SK-N-SH (cell line): ENCODE results near the gene LNX2. TPM values are rescaled to one million over a fixed set of nuclear protein-coding genes. Genes with fewer than 3 reads are reported as not detected.

Experiments used
- CTCF ChIA-PET: fragments of 300-600, 350-600 bp; formaldehyde crosslinking; extraction: SDS; loops from one replicate; lab custom pipeline; 2021; lab: Yijun Ruan, JAX
- POLR2A ChIA-PET: fragments of 350-600 bp; sonication (Branson Sonifier 250); formaldehyde crosslinking; extraction: SDS; loops from one replicate; lab custom pipeline; 2020; ENCODE audit warnings: antibody characterized with exemption, inconsistent platforms; lab: Yijun Ruan, JAX
- DNase-seq: peaks from one replicate; pipeline ENCODE4 v3.0.0; 2012
- H2AFZ ChIP-seq: fragments of 200-600 bp; sonication (generic); 2 replicates; pipeline ENCODE4 v1.8.1; 2016; ENCODE audit warnings: antibody characterized with exemption, mild to moderate bottlenecking, low read depth
- H3F3A ChIP-seq: fragments of 200-600 bp; sonication (generic); replicated peaks from 2 replicates; pipeline ENCODE3; 2016; ENCODE audit warnings: antibody characterized with exemption, mild to moderate bottlenecking; ENCODE audit not compliant: insufficient read depth
- H3K27ac ChIP-seq, 2 experiments: fragments of 200-500 bp in 1 of 2; fragments of 200-600 bp in 1 of 2; sonication (Bioruptor generic) in 1 of 2; sonication (generic), shearing (Covaris generic) in 1 of 2; 2 replicates each; pipeline versions ENCODE4 v1.5.1 to v1.6.1; 2014 to 2016; ENCODE audit warnings: low read depth in 2 of 2, inconsistent platforms in 1 of 2, low read length in 1 of 2, mild to moderate bottlenecking in 1 of 2, mixed read lengths in 1 of 2
- H3K27me3 ChIP-seq: fragments of 200-600 bp; sonication (generic), shearing (Covaris generic); 2 replicates; pipeline ENCODE4 v1.6.1; 2016; ENCODE audit warnings: mixed run types; ENCODE audit not compliant: insufficient read depth
- H3K36me3 ChIP-seq, 2 experiments: fragments of 200-500 bp in 1 of 2; fragments of 200-600 bp in 1 of 2; sonication (Bioruptor generic) in 1 of 2; sonication (generic) in 1 of 2; replicated peaks in 1 of 2; 2 replicates each; pipeline versions ENCODE3 to v1.5.1; 2014 to 2016; ENCODE audit warnings: low read length in 1 of 2, mild to moderate bottlenecking in 1 of 2; ENCODE audit not compliant: insufficient read depth in 2 of 2, control insufficient read depth in 1 of 2
- H3K4me1 ChIP-seq, 2 experiments: fragments of 200-500 bp in 1 of 2; fragments of 200-600 bp in 1 of 2; sonication (Bioruptor generic) in 1 of 2; sonication (generic), shearing (Covaris generic) in 1 of 2; 2 replicates each; pipeline versions ENCODE4 v1.5.1 to v1.6.1; 2014 to 2016; ENCODE audit warnings: low read depth in 1 of 2, low read length in 1 of 2, mixed run types in 1 of 2; ENCODE audit not compliant: insufficient read depth in 2 of 2, control insufficient read depth in 1 of 2
- H3K4me2 ChIP-seq: fragments of 200-600 bp; sonication (generic), shearing (Covaris generic); 2 replicates; pipeline ENCODE4 v1.6.1; 2017; ENCODE audit warnings: mixed run types
- H3K4me3 ChIP-seq, 2 experiments: fragments of 200-500 bp in 1 of 2; fragments of 200-600 bp in 1 of 2; sonication (Bioruptor generic) in 1 of 2; sonication (generic), shearing (Covaris generic) in 1 of 2; 2 replicates each; pipeline versions ENCODE4 v1.5.1 to v1.8.1; 2014 to 2016; ENCODE audit warnings: low read depth in 2 of 2, inconsistent platforms in 1 of 2, low read length in 1 of 2, mild to moderate bottlenecking in 1 of 2, mixed read lengths in 1 of 2, moderate library complexity in 1 of 2
- H3K79me2 ChIP-seq: fragments of 200-600 bp; sonication (generic); 2 replicates; pipeline ENCODE4 v1.8.1; 2017; ENCODE audit warnings: mild to moderate bottlenecking; ENCODE audit not compliant: insufficient read depth
- H3K9ac ChIP-seq: fragments of 200-600 bp; sonication (generic); 2 replicates; pipeline ENCODE4 v1.6.1; 2017; ENCODE audit warnings: mixed run types
- H3K9me2 ChIP-seq: fragments of 200-600 bp; sonication (generic); 2 replicates; pipeline ENCODE4 v1.6.1; 2017; ENCODE audit warnings: mixed run types
- H3K9me3 ChIP-seq: fragments of 200-600 bp; sonication (generic); 2 replicates; pipeline ENCODE4 v1.6.1; 2017; ENCODE audit warnings: mixed run types, mild to moderate bottlenecking, moderate library complexity
- H4K20me1 ChIP-seq: fragments of 200-600 bp; sonication (generic); 2 replicates; pipeline ENCODE4 v1.6.1; 2017; ENCODE audit warnings: mild to moderate bottlenecking, mixed run types; ENCODE audit not compliant: insufficient read depth
- CHD2 ChIP-seq: fragments of 150-350 bp; IDR thresholded peaks from 2 replicates; pipeline ENCODE4 v1.6.1; 2018; ENCODE audit warnings: low read length; ENCODE audit not compliant: partially characterized antibody
- ELF1 ChIP-seq: IDR thresholded peaks from 2 replicates; pipeline ENCODE4 v1.4.0; 2012
- EP300 ChIP-seq, 2 experiments: IDR thresholded peaks; 2 replicates each; pipeline versions ENCODE4 v1.4.0 to v1.6.1; 2012; ENCODE audit warnings: borderline replicate concordance in 1 of 2, low read depth in 1 of 2, low read length in 1 of 2
- GABPA ChIP-seq: IDR thresholded peaks from 2 replicates; pipeline ENCODE4 v1.4.0; 2012; ENCODE audit warnings: low read depth, mild to moderate bottlenecking
- GATA2 ChIP-seq: sonication (generic); formaldehyde crosslinking; IDR thresholded peaks from 2 replicates; pipeline ENCODE4 v1.5.0; 2020; ENCODE audit warnings: mild to moderate bottlenecking, missing genetic modification reagents
- IRF3 ChIP-seq: fragments of 150-350 bp; IDR thresholded peaks from 2 replicates; pipeline ENCODE4 v1.6.1; 2016; ENCODE audit warnings: mild to moderate bottlenecking, low read depth, low read length
- MEF2A ChIP-seq: IDR thresholded peaks from 2 replicates; pipeline ENCODE4 v1.4.0; 2012; ENCODE audit warnings: low read depth, borderline replicate concordance
- MXI1 ChIP-seq: IDR thresholded peaks from 2 replicates; pipeline ENCODE4 v1.6.1; 2012; ENCODE audit warnings: mild to moderate bottlenecking, low read depth, low read length, improper control_type of control experiment
- NRF1 ChIP-seq: IDR thresholded peaks from 2 replicates; pipeline ENCODE4 v1.6.1; 2012; ENCODE audit warnings: low read depth, mild to moderate bottlenecking, low read length
- POLR2AphosphoS5 ChIP-seq: IDR thresholded peaks from 2 replicates; pipeline ENCODE4 v1.6.1; 2012; ENCODE audit warnings: low read depth, low read length
- SIN3A ChIP-seq: IDR thresholded peaks from 2 replicates; pipeline ENCODE4 v1.6.1; 2012; ENCODE audit warnings: low read depth, mild to moderate bottlenecking, low read length, moderate library complexity, borderline replicate concordance
- YY1 ChIP-seq: IDR thresholded peaks from 2 replicates; pipeline ENCODE4 v1.4.0; 2012; ENCODE audit warnings: low read depth, mild to moderate bottlenecking
- WGBS: methylation state at CpG from one replicate; pipeline ENCODE4 v1.1.6; 2017; ENCODE audit warnings: low lambda C conversion rate; 5-methylcytosine and 5-hydroxymethylcytosine counted together
- polyA plus RNA-seq, 3 experiments: library from polyadenylated mRNA; depleted of rRNA; stranded (reverse); fragments of >200 nt; gene quantifications; 2 replicates each; pipeline ENCODE4 v1.2.3, GENCODE V29; 2012
- TF ChIP-seq, protein P1 (sequence below): fragments of 200-600 bp; sonication (generic); IDR thresholded peaks from 2 replicates; pipeline ENCODE4 v1.6.1; 2017; ENCODE audit warnings: antibody characterized with exemption, mild to moderate bottlenecking, moderate library complexity
- TF ChIP-seq, protein P2 (sequence below): IDR thresholded peaks from 2 replicates; pipeline ENCODE4 v1.4.0; 2012; ENCODE audit warnings: low read depth, borderline replicate concordance

LNX2 gene
- polyA plus RNA-seq, 1 of the 3 experiments (the other 2 are of a cell fraction), result 3.7 TPM

DNA sequence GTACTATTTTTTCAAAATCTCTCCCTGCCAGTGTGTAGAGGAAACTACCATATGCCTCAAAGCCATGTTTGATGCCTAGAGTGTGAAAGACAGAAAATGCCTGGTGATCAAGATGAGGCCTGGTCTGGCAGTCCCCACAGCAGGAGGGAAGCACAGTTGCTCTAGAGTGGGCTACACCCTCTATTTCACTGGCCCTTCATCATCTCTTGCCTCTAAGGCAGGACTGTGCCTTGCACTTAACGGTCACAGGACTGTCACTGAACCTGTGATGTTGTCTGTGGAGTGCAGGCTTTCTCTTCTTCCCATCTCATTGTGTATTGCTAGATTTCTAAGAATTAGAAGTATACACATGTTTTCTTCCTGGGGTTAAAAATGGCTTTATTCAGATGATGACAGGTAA, 17.7 kb upstream of the LNX2 start:
- H3K27ac ChIP-seq, result peak overlapping the region in 1 of 2 experiments; percentile 34; a peak in 1 of 4 replicates
- H4K20me1 ChIP-seq, result peaks cover 42% of the 10 kb centered on the region
- DNase-seq, result no peak
- no peak overlapping the region for H3K9ac ChIP-seq
- CTCF ChIA-PET, result interaction anchor here (1.2 to 1.3 kb wide), 3 partner anchors 11 to 189 kb away, joined by 3 read pairs; no protein-coding TSS in a partner anchor
- no peak overlapping the region for H3K4me2 ChIP-seq
- no peak overlapping the region for H3K4me3 ChIP-seq
- no peaks in the 10 kb centered on the region for H3K9me2 ChIP-seq
- peaks cover 57% of the 10 kb centered on the region for H3K79me2 ChIP-seq
- no peak for TF ChIP-seq MEF2A
- no peak for TF ChIP-seq YY1
- TF ChIP-seq NRF1, result no peak
- TF ChIP-seq CHD2, result no peak
- no peak for TF ChIP-seq SIN3A
- TF ChIP-seq, protein P1, sequence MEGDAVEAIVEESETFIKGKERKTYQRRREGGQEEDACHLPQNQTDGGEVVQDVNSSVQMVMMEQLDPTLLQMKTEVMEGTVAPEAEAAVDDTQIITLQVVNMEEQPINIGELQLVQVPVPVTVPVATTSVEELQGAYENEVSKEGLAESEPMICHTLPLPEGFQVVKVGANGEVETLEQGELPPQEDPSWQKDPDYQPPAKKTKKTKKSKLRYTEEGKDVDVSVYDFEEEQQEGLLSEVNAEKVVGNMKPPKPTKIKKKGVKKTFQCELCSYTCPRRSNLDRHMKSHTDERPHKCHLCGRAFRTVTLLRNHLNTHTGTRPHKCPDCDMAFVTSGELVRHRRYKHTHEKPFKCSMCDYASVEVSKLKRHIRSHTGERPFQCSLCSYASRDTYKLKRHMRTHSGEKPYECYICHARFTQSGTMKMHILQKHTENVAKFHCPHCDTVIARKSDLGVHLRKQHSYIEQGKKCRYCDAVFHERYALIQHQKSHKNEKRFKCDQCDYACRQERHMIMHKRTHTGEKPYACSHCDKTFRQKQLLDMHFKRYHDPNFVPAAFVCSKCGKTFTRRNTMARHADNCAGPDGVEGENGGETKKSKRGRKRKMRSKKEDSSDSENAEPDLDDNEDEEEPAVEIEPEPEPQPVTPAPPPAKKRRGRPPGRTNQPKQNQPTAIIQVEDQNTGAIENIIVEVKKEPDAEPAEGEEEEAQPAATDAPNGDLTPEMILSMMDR, result no peak
- no peak for TF ChIP-seq GATA2
- no peak for TF ChIP-seq GABPA
- WGBS, result 93% methylated on average over 1 of the region's 1 CpG
- H3K4me1 ChIP-seq, result peaks cover 9 to 16% of the 10 kb centered on the region in 2 experiments; a peak in 3 of 4 replicates
- no peaks in the 10 kb centered on the region for H3F3A ChIP-seq
- no peaks in the 10 kb centered on the region for H3K27me3 ChIP-seq
- peaks cover 2 to 10% of the 10 kb centered on the region in 2 experiments for H3K36me3 ChIP-seq
- no peak overlapping the region for H2AFZ ChIP-seq
- H3K9me3 ChIP-seq, result no peaks in the 10 kb centered on the region
- POLR2A ChIA-PET, result no interaction called here

GRCh38 chr13:27637289-27637626, 16.9 kb upstream of the LNX2 start:
- Histone ChIP-seq H2AFZ (no peak overlapping the region), H3K4me1 (peaks cover 9 to 16% of the 10 kb centered on the region in 2 experiments; a peak in 3 of 4 replicates), H3K4me2 (no peak overlapping the region), H4K20me1 (peaks cover 45% of the 10 kb centered on the region), H3F3A (no peaks in the 10 kb centered on the region), H3K4me3 (no peak overlapping the region), H3K36me3 (peaks cover 6 to 12% of the 10 kb centered on the region in 2 experiments), H3K27me3 (no peaks in the 10 kb centered on the region), H3K79me2 (peaks cover 61% of the 10 kb centered on the region), H3K9me3 (no peaks in the 10 kb centered on the region), H3K9me2 (no peaks in the 10 kb centered on the region), H3K27ac (no peak overlapping the region)
- CTCF ChIA-PET, result interaction anchor here (1.2 kb wide), 1 partner anchor 12 kb away, joined by 3 read pairs; no protein-coding TSS in a partner anchor
- WGBS, result 100% methylated on average over 1 of the region's 1 CpG
- TF ChIP-seq MEF2A, result no peak
- no peak for TF ChIP-seq SIN3A
- no peak for TF ChIP-seq EP300 (IDR thresholded peaks at IDR 0.05; ENCODE audit: borderline replicate concordance in 1 of 2, low read depth in 1 of 2, low read length in 1 of 2)
- TF ChIP-seq POLR2AphosphoS5, result no peak
- TF ChIP-seq NRF1, result no peak
- TF ChIP-seq IRF3, result no peak
- no peak for TF ChIP-seq MXI1
- TF ChIP-seq CHD2, result no peak
- TF ChIP-seq, protein P2, sequence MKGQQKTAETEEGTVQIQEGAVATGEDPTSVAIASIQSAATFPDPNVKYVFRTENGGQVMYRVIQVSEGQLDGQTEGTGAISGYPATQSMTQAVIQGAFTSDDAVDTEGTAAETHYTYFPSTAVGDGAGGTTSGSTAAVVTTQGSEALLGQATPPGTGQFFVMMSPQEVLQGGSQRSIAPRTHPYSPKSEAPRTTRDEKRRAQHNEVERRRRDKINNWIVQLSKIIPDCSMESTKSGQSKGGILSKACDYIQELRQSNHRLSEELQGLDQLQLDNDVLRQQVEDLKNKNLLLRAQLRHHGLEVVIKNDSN, result no peak
- TF ChIP-seq ELF1, result no peak
- TF ChIP-seq, all 33 proteins: peak for 0
- DNase-seq, result no peak
- H3K9ac ChIP-seq, result no peak overlapping the region
- POLR2A ChIA-PET, result no interaction called here
